ENCODE results near the gene RSPH9.

The RSPH9 gene, protein sequence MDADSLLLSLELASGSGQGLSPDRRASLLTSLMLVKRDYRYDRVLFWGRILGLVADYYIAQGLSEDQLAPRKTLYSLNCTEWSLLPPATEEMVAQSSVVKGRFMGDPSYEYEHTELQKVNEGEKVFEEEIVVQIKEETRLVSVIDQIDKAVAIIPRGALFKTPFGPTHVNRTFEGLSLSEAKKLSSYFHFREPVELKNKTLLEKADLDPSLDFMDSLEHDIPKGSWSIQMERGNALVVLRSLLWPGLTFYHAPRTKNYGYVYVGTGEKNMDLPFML

DNA sequence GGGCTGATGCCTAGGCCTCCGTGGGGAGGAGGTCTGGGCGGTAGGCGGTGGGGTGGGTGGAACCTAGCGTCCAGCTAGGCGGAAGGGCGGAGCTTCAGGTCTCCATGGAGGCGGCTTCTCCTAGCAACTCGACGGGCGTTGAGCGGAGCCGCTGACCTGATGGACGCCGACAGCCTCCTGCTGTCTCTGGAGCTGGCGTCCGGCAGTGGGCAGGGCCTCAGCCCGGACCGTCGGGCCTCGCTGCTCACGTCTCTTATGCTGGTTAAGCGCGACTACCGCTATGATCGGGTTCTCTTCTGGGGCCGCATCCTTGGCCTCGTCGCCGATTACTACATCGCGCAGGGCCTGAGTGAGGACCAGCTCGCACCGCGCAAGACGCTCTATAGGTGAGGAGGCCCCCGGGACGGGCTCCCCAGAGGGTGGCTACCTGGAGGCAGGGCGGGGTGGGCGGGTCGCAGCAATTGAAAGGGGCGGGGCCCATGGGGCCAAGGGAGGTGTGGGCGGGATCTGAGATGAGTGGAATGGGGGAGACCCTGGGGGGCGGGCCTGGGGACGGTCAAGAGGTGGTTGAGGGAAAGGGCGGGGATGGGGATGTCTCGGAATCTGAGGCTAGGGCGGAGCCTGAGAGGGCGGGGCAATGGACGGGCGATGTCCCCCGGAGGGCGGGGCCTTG is at the start of gene RSPH9:
RSPH9 (plus strand) TSS at position 97 of the 673 bp plus-strand sequence; CDS start at position 160, 63 bp downstream.
- in situ Hi-C loops (cut with MboI; ENCODE audit: low sequenced_read_pairs), result no loop called here

DNA sequence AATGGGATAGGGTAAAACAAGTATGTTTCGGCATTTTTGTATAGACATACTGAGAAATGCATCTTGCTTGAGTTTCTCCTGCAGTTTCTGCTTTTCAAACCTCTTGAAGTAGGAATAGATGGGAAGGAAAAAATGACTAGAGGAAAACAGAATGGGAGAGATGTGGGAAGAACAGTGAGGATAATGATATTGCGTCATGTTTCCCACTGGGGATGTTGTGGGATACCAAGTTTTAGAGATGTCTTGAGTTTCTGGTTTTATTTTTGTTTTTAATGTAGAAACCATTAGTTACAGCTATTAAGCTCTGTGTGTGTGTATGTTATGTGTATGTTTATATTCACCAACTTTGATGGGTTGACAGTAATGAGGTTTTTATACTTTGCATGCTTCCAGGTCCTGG is 44.2 kb upstream of the RSPH9 start:
- in situ Hi-C loops (cut with MboI; ENCODE audit: low sequenced_read_pairs), result no loop called here

DNA sequence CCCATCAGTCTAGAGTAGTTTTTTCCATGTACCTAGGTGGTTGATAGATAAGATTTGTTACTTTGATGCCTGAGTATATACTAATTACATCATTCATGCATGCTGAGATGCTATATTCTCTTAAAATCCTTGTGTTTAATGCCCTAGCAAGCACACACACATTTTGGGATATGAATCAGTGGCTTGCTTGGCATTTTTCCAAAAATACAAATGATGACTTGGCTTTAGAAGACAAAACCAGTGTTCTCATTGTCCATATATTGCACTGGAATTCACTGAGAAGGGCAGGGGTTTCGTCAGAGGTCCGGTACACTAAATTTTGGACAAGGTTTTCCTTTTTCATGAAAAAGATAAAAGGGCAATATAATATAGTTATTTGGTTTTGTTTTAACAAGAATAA is 40.7 kb upstream of the RSPH9 start:
- in situ Hi-C loops (cut with MboI; ENCODE audit: low sequenced_read_pairs), result no loop called here

DNA sequence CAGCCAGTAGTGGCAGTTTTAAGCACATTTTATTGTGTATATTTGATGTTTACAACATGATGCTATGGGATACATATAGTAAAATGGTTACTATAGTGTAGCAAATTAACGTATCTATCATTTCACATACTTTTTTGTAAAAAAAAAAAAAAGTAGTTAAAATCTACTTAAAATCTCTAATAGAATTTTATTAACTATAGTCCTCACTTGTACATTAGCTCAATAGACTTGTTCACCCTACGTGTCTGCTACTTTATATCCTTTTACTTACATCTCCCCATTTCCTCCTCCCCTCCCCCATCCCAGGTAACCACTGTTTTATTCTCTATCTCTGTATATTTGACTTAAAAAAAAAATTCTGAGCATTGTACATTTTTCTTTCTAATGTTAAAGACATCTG is 38.8 kb upstream of the RSPH9 start:
- in situ Hi-C loops (cut with MboI; ENCODE audit: low sequenced_read_pairs), result no loop called here

DNA sequence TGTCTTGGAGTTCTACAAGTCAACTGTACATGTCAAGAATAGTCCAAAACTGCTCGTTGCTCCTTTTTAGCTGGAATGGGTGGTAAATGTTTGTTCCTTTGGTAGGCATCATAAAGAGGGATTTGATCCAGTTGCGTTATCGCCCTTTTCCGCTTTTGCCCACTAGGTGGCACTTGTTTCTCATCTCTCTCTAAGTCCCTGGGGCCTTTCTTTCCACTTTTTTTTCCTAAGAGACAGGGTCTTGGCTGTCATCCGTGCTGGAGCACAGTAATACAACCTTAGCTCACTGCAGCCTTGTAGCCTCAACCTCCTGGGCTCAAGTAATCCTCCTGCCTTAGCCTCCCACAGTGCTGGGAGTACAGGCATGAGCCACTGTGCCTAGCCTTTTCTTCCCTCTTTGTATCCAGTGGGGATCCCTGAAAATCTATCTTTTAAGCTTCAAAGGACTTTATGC is 36.5 kb upstream of the RSPH9 start:
- in situ Hi-C loops (cut with MboI; ENCODE audit: low sequenced_read_pairs), result no loop called here

DNA sequence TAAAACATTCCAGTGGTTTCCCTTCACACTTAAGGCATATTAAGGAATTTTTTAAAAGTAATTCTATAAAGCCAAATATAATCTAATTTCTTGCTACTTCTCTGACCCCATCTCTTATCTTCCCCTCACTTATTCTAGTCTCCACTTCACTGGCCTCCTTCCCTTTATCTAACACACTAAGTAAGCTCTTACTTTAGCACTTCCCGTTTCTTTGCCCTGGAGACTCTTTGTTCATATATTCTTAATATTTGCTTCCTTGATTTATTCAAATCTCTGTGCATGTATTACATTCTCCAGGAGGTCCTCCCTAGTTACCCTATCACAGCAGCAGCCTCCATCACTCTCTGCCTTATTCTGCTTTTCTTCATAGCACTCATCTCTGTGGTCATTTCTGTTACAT is 36.0 kb upstream of the RSPH9 start:
- in situ Hi-C loops (cut with MboI; ENCODE audit: low sequenced_read_pairs), result no loop called here

DNA sequence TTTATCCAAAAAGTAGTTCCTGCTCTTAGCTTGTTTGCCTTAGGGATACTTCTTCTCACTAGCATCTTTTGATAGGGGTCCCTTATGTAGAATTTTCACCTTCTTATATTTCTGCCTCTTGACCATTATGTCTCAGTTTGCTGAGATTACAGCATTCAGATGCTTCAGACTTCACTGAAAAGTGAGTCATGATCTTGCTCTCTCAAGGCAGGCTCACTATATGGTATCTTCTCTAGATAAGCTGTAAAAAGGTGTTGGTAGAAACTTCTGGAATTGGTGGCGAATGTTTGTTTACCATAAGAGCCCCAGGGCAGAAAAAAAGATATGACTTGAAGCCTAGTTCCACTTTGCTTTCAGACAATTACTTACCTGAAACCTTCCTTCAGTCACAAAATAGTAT is 35.4 kb upstream of the RSPH9 start:
- in situ Hi-C loops (cut with MboI; ENCODE audit: low sequenced_read_pairs), result no loop called here

DNA sequence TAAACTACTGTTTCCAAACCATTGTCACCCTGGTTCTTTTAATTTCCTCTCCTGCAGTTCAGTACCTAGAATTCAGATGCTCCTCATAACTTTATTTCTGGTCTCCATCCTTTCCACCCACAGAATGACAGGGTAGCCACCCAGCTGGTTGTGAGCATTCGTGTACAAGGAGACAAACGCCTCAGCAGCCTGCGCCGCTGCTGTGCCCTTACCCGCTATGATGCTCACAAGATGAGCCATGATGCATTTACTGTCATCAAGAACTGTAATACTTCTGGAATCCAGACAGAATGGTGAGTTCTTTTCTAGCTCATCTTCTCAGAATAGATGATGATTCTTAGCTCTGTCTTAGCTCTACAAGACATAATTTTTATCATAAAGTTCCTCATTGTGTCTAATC is 34.4 kb upstream of the RSPH9 start:
- in situ Hi-C loops (cut with MboI; ENCODE audit: low sequenced_read_pairs), result no loop called here

DNA sequence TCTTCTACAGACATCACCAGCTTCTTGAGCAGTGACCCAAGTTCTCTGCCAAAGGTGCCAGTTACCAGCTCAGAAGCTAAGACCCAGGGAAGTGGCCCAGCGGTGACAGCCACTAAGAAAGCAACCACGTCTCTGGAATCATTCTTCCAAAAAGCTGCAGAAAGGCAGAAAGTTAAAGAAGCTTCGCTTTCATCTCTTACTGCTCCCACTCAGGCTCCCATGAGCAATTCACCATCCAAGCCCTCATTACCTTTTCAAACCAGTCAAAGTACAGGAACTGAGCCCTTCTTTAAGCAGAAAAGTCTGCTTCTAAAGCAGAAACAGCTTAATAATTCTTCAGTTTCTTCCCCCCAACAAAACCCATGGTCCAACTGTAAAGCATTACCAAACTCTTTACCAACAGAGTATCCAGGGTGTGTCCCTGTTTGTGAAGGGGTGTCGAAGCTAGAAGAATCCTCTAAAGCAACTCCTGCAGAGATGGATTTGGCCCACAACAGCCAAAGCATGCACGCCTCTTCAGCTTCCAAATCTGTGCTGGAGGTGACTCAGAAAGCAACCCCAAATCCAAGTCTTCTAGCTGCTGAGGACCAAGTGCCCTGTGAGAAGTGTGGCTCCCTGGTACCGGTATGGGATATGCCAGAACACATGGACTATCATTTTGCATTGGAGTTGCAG is 31.0 kb upstream of the RSPH9 start:
- in situ Hi-C loops (cut with MboI; ENCODE audit: low sequenced_read_pairs), result no loop called here

DNA sequence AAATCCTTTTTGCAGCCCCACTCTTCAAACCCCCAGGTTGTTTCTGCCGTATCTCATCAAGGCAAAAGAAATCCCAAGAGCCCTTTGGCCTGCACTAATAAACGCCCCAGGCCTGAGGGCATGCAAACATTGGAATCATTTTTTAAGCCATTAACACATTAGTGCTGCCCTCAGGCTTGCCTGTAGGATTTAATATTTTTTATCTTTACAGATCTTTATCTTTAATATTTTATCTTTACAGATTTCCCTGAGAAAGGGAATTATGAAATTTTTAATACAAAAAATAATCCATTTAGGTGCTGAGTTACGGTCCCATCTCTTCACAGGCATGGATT is 30.5 kb upstream of the RSPH9 start:
- in situ Hi-C loops (cut with MboI; ENCODE audit: low sequenced_read_pairs), result no loop called here

DNA sequence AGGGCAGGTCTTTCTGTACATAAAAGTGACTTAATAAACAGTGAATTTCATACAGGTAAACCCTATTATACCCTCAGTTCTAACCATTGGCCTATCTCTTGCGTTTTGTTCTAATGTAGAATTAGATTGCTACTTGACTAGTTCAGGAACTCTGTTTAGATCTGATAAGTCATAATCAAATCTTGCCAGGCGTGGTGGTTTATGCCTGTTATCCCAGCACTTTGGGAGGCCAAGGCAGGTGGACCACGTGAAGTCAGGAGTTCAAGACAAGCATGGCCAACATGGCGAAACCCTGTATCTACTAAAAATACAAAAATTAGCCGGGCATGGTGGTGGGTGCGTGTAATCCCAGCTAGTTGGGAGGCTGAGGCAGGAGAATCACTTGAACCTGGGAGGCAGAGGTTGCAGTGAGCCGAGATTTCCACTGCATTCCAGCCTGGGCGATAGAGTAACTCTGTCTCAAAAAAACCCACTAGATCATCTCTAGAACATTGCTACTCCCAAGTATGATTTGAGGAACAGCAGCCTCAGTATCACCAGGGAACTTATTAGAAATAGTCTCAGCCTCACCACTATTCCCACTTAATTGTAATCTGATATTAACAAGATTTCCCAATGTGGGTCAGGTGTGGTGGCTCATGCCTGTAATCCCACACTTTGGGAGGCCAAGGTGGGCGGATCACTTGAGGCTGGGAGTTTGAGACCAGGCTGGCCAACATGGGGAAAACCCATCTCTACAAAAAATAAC is 27.9 kb upstream of the RSPH9 start:
- in situ Hi-C loops (cut with MboI; ENCODE audit: low sequenced_read_pairs), result no loop called here

DNA sequence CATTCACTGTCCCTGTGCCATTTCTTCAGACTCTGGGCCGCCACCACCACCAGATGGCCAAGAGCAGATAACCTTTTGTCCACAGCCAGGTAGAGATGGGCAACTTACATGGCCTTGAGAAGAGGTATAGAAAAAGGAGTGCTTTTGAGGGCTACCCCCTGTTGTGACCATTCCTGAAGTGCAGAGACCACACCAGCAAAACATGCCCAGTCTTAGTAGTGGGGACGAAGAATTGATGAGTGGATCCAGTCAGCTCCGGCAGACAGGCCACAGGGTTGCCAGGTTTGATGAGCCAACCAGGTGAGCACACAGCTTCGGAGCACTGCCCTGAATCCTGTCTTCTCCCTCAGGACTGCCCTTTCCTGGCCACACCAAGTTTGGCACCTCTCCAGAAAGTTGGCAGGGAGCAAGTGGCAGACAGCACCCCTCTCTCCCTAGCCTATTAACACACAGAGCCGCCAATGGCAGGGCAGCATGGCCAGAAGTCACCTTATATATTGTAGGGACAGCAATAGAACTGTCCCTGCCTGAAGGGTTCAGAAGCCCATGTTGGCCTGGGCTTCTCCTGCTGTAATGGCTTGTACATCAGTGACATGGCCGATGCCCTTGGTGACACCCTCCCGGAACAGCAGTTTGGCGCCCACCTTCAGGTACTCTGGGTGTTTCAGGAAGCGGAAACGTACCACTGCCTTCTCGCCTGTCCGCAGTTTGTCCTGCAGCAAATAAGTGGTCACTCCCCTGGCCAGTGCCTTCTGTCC is 23.6 kb upstream of the RSPH9 start:
- in situ Hi-C loops (cut with MboI; ENCODE audit: low sequenced_read_pairs), result no loop called here

DNA sequence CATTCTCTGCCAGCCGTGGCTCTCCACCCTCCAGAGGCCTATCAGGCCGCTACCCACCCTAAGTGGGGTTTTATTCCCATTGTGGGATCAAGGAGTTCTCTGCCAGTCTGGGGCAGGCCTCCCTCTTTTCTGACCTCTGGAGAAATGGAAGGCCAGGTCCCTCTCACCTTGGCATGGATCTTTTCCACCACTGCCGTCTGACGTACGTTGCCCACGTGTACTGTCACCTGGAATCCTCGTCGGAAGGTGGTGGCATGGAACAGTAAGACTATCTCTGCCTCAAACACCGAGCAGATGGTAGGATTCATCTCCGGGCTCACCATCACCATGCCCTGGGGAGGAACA is 23.0 kb upstream of the RSPH9 start:
- in situ Hi-C loops (cut with MboI; ENCODE audit: low sequenced_read_pairs), result no loop called here

DNA sequence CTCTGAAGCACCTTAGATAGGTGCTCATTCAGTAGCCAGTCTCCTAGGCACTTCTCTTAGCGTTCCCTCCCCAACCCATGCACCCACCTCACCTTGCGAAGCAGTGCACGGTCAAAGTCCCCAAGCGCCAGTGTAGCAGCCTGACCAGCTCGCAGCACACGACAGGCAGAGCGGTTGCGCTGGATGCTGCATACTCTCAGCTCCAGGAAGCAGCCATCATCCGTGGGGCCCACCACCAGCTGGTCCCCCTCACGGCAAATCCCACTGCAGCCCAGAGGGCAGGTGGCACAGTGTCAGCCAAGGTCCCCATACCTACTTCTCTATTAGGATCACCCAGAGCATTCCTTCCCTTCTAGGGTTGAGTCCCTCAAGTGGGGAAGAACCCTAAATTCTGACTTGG is 22.3 kb upstream of the RSPH9 start:
- in situ Hi-C loops (cut with MboI; ENCODE audit: low sequenced_read_pairs), result no loop called here

DNA sequence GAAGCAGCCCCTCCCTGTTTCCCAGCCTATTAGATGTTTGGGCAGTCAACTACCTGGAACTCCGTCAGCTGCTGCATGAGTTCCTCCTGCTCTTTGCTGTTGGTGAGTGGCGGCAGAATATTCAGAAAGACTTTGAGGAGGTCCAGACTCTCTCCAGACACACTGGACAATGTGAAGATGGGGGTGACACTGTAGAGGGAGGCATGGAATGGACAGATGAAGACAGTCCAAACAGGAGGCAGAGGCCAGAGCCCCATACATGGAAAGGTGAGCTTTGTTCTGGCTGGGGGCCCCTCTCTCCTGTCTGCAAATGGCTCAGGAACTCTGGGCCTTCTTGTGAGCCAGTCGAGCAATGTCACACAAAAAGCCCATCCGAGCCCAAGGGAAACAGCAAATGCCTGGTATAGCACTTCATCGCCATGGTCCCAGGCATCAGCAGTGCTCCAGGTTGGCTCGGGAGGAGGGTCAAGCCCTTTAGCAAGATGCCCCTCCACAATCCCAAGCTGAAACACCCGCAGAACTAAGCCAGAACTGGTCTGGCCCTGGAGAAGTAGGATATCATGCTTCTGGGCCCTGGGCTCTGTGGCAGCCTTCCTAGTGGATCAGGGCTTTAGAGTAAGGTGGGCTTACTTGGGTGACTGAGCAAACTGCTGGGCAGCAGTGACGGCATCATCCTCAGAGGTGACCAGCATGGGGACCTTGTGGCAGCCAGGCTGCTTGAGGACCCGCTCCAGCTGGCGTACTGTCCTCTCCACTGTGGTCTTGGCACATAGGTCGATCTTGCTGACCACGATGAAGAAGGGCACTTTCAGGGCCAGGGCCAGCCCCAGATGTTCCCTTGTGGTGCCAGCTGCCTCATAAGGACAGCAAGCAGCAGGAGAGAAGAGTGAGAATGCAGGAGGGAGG is 20.7 kb upstream of the RSPH9 start:
- in situ Hi-C loops (cut with MboI; ENCODE audit: low sequenced_read_pairs), result no loop called here

DNA sequence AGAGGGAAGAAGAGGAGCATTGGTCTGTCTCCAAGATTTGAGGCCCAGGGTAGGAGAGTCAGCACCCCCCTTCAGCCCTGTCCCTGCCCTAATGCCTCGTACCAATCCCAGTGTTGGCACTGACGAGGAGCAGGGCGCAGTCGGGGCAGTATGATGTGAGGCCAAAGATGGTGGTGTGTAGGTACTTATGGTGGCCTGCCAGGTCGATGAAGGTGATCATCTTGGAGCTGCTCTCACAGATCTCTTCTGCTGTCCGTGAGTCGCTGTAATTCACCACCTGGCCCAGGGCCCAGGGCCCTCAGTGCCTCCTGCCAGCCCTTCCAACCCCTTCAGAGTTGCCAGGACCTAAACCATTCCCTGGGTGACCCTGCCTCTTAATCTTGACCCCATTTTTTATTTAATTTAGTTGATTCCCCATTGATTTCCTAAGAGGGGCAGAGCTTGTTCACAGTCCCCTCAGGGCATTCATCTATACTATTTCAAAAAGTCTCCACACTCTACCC is 20.0 kb upstream of the RSPH9 start:
- in situ Hi-C loops (cut with MboI; ENCODE audit: low sequenced_read_pairs), result no loop called here

DNA sequence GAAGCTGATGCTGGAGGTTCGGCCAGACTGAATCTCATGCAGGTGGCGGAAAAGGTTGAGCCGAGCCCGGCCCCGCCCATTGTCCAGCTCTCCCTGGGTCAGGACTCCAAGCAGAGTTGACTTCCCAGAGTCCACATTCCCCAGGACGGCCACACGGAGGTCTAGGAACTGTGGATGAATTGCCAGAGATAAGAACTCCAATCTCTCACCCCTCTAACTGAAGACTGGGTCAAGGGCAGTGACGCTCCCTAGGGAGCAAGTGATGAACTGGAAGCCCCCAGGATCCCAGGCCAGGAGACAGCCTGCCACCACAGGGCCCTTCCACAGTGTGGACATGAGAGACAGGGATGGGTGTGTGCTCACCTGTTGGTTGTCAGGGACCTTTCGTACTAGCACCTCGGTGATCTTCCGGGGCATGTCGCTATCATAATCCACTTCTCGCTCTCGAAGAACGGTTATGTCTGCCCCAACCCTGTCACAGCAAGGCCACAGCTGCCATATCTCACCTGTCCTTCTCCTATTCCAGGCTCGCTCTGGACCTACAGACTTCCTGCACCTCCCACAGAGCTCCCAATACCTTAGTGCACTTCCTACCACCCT is 19.3 kb upstream of the RSPH9 start:
- in situ Hi-C loops (cut with MboI; ENCODE audit: low sequenced_read_pairs), result no loop called here

DNA sequence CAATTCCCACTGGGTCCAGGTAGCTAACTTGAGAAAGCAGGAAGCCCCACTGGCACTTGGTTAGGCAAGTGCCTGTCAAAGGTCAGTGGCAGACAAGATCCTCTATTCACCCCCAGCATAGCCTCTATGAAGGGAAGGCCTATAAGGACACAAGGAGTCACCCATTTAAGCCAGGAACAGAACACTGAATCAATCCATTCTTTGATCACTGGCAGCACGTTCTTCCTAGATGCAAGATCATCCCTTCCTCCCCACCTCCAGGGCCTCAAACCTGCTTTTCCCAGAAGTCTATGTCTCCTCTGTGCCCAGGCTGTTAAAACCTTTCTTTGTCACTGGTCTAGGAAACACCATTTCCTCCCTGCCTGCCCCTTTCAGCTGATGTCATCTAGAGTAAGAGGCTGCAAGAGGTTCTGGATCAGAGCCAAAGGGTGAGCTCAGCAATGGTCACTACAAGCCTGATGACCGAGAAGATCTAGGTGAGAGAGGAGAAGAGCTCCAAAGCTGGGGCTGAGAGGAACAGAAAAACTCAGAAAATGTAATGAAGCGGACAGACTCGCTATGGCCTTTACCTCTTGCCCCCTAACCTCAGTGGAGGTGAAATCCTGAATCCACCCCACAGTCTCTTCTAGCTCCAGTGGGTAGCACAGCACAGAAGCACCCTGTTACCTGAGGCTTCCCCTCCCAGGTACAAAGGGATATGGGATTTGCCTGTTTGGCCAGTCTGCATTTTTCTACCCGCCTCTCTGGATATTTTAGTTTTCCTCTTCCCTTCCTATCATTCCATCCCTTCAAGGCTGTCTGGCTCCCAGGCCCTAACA is 17.6 kb upstream of the RSPH9 start:
- in situ Hi-C loops (cut with MboI; ENCODE audit: low sequenced_read_pairs), result no loop called here

Measured in HL-60/S4 (cell line).